Measurements from ENCODE around the gene ENOX1. TPM values are rescaled to one million over a fixed set of nuclear protein-coding genes. Genes with fewer than 3 reads are reported as not detected.

ENOX1 gene
- total and polyA plus RNA-seq, 2 of the 13 experiments (the other 11 are each of a cell fraction or from before 2014, with no cell fraction given), result not detected

DNA sequence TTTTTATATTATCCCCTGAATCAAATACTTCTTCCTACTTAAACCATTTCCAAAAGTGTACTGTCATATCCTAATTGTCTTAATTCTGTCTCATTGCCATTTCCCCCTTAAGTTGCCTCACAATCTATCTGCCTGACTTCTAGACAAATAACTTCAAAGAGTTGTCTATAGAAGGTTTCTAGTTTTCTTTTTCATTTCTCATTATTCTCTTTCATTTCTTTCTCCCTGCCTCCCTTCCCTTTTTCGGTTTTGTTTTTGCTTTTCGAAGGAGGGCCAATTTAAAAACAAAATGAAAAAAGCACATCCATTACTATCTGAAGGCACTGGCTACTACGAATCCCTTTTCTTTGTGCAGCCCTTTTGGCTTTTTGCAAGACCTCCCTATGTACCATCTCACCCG lies 396.2 kb downstream of the ENOX1 start:
- Histone ChIP-seq H3K9me3 (ENCODE audit: low read length) (no peaks in the 10 kb centered on the region), H2AFZ (ENCODE audit: low read length) (no peak overlapping the region), H3K27me3 (ENCODE audit: control insufficient read depth in 1 of 2, insufficient read depth in 2 of 2, low read length in 2 of 2) (no peaks in the 10 kb centered on the region; a peak in 1 of 5 replicates), H3K9ac (ENCODE audit: insufficient read depth, low read depth, low read length) (no peak overlapping the region), H3K27ac (ENCODE audit: extremely low read length, insufficient read depth, low read length) (no peak overlapping the region), H3K4me3 (replicated peaks in 1 of 3; ENCODE audit: insufficient read depth in 1 of 3, low read depth in 2 of 3, low read length in 3 of 3) (no peak overlapping the region), H3K4me2 (ENCODE audit: low read depth, low read length) (no peak overlapping the region), H3K79me2 (ENCODE audit: insufficient read depth, low read length) (no peaks in the 10 kb centered on the region), H3K4me1 (ENCODE audit: insufficient read depth, low read length) (no peaks in the 10 kb centered on the region), H3K36me3 (replicated peaks in 1 of 2; ENCODE audit: control insufficient read depth in 1 of 2, insufficient read depth in 2 of 2, low read length in 2 of 2) (no peaks in the 10 kb centered on the region), H4K20me1 (ENCODE audit: insufficient read depth, low read length) (no peaks in the 10 kb centered on the region)
- ATAC-seq (no peak), DNase-seq (ENCODE audit: low spot score) (no peak), FAIRE-seq (no peak)
- intact Hi-C loops (cut with micrococcal nuclease; ENCODE audit: unreplicated experiment) (no loop called here), in situ Hi-C loops (cut with HindIII; ENCODE audit: extremely low pct_ligation_motif_present, low pct_unique_long_range_greater_than_20kb) (no loop called here)
- ChIA-PET CTCF (ENCODE audit: low intra/inter-chr PET ratio, low total read pairs) (no interaction called here), POLR2A (no interaction called here)
- WGBS (ENCODE audit: low lambda C conversion rate), result 7% methylated on average over 4 of the region's 4 CpGs
- no TSS peak for BruUV-seq (replicated peaks)
- TF ChIP-seq MTA3 (CRISPR knock-in tag; IDR thresholded peaks at IDR 0.05) (no peak), HNRNPH1 (optimal IDR thresholded peaks at IDR 0.05; ENCODE audit: low read depth, low read length) (no peak), SMAD3 (CRISPR knock-in tag; IDR thresholded peaks at IDR 0.05) (no peak), ZNF263 (CRISPR knock-in tag; IDR thresholded peaks at IDR 0.05) (no peak), ZBTB42 (CRISPR knock-in tag; IDR thresholded peaks at IDR 0.05) (no peak), HDAC2 (CRISPR knock-in tag; IDR thresholded peaks at IDR 0.05) (no peak), SNAPC2 (CRISPR knock-in tag; IDR thresholded peaks at IDR 0.05) (no peak), BORCS8-MEF2B (CRISPR knock-in tag; IDR thresholded peaks at IDR 0.05) (no peak), MED1 (CRISPR knock-in tag; IDR thresholded peaks at IDR 0.05) (no peak), TOE1 (CRISPR knock-in tag; IDR thresholded peaks at IDR 0.05) (no peak), ZIK1 (CRISPR knock-in tag; IDR thresholded peaks at IDR 0.05; ENCODE audit: borderline replicate concordance, low read depth) (no peak)
- TF ChIP-seq, protein P1, sequence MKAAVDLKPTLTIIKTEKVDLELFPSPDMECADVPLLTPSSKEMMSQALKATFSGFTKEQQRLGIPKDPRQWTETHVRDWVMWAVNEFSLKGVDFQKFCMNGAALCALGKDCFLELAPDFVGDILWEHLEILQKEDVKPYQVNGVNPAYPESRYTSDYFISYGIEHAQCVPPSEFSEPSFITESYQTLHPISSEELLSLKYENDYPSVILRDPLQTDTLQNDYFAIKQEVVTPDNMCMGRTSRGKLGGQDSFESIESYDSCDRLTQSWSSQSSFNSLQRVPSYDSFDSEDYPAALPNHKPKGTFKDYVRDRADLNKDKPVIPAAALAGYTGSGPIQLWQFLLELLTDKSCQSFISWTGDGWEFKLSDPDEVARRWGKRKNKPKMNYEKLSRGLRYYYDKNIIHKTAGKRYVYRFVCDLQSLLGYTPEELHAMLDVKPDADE (CRISPR knock-in tag; IDR thresholded peaks at IDR 0.05), result no peak
- TF ChIP-seq, protein P2, sequence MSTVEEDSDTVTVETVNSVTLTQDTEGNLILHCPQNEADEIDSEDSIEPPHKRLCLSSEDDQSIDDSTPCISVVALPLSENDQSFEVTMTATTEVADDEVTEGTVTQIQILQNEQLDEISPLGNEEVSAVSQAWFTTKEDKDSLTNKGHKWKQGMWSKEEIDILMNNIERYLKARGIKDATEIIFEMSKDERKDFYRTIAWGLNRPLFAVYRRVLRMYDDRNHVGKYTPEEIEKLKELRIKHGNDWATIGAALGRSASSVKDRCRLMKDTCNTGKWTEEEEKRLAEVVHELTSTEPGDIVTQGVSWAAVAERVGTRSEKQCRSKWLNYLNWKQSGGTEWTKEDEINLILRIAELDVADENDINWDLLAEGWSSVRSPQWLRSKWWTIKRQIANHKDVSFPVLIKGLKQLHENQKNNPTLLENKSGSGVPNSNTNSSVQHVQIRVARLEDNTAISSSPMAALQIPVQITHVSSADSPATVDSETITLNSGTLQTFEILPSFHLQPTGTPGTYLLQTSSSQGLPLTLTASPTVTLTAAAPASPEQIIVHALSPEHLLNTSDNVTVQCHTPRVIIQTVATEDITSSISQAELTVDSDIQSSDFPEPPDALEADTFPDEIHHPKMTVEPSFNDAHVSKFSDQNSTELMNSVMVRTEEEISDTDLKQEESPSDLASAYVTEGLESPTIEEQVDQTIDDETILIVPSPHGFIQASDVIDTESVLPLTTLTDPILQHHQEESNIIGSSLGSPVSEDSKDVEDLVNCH (CRISPR knock-in tag; IDR thresholded peaks at IDR 0.05), result no peak
- TF ChIP-seq, protein P3, sequence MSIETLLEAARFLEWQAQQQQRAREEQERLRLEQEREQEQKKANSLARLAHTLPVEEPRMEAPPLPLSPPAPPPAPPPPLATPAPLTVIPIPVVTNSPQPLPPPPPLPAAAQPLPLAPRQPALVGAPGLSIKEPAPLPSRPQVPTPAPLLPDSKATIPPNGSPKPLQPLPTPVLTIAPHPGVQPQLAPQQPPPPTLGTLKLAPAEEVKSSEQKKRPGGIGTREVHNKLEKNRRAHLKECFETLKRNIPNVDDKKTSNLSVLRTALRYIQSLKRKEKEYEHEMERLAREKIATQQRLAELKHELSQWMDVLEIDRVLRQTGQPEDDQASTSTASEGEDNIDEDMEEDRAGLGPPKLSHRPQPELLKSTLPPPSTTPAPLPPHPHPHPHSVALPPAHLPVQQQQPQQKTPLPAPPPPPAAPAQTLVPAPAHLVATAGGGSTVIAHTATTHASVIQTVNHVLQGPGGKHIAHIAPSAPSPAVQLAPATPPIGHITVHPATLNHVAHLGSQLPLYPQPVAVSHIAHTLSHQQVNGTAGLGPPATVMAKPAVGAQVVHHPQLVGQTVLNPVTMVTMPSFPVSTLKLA (IDR thresholded peaks at IDR 0.05), result no peak
- TF ChIP-seq, protein P4, sequence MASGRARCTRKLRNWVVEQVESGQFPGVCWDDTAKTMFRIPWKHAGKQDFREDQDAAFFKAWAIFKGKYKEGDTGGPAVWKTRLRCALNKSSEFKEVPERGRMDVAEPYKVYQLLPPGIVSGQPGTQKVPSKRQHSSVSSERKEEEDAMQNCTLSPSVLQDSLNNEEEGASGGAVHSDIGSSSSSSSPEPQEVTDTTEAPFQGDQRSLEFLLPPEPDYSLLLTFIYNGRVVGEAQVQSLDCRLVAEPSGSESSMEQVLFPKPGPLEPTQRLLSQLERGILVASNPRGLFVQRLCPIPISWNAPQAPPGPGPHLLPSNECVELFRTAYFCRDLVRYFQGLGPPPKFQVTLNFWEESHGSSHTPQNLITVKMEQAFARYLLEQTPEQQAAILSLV (CRISPR knock-in tag; IDR thresholded peaks at IDR 0.05; ENCODE audit: borderline replicate concordance), result no peak

Data from HepG2 (cell line).